Body of pancreas (tissue), 4 donors: ENCODE results near the gene SAMHD1. TPM values are rescaled to one million over a fixed set of nuclear protein-coding genes. Genes with fewer than 3 reads are reported as not detected.
"Not testable (repeated sequence)": the region's sequence is repeated elsewhere in the genome, so short reads cannot be mapped to it uniquely, and the experiment has no call there.

Experiments used
- ATAC-seq: fragments of 150-250 bp; one replicate; pipeline ENCODE4 v1.9.1; 2016
- DNase-seq, 4 donors: peaks; one replicate each; pipeline ENCODE4 v3.0.0-alpha.2; 2019
- H3K27ac ChIP-seq, 4 donors: fragments of 200-600 bp; sonication (generic); 1 replicate in 3 of 4; 2 replicates in 1 of 4; pipeline versions ENCODE4 v1.5.1 to v1.6.1; 2016 to 2019; ENCODE audit warnings: mild to moderate bottlenecking in 1 of 4, mixed read lengths in 1 of 4, moderate library complexity in 1 of 4
- H3K27me3 ChIP-seq, 2 donors: fragments of 200-600 bp; sonication (generic); one replicate each; pipeline ENCODE4 v1.6.0; 2016; ENCODE audit warnings: mild to moderate bottlenecking in 1 of 2
- H3K36me3 ChIP-seq, 2 donors: fragments of 200-600 bp; sonication (generic); replicated peaks in 1 of 2; 2 replicates each; pipeline ENCODE4 v1.5.1; 2016; ENCODE audit warnings: low read depth in 2 of 2; ENCODE audit not compliant: insufficient read depth in 1 of 2
- H3K4me1 ChIP-seq: fragments of 200-600 bp; sonication (generic); one replicate; pipeline ENCODE4 v1.6.0; 2016
- H3K4me3 ChIP-seq, 2 donors: fragments of 200-600 bp; sonication (generic); 1 replicate in 1 of 2; 2 replicates in 1 of 2; pipeline ENCODE4 v1.5.1; 2016 to 2019
- H3K9me3 ChIP-seq, 3 donors: fragments of 200-600 bp; sonication (generic); 1 replicate in 2 of 3; 2 replicates in 1 of 3; pipeline ENCODE4 v1.5.1; 2016
- CTCF ChIP-seq, 7 experiments: fragments of 450-650 bp in 4 of 7; fragments of 200-600 bp in 3 of 7; sonication (generic) in 3 of 7; IDR thresholded peaks; one replicate each; pipeline ENCODE4 v1.5.1; 2016 to 2019; ENCODE audit warnings: antibody characterized with exemption in 7 of 7
- POLR2A ChIP-seq, 3 donors: fragments of 450-650 bp; IDR thresholded peaks; one replicate each; pipeline ENCODE4 v1.6.1; 2016; ENCODE audit warnings: antibody characterized with exemption in 3 of 3, mild to moderate bottlenecking in 2 of 3
- WGBS, 2 donors: methylation state at CpG; one replicate each; pipeline ENCODE4 v1.1.5; 2017; 5-methylcytosine and 5-hydroxymethylcytosine counted together
- intact Hi-C: fragments of 100-400 bp; cut with DNase I; formaldehyde crosslinking; loops from one replicate; pipeline ENCODE4 v1.15.1; 2023
- total RNA-seq, 2 donors: library from RNA; depleted of rRNA; stranded (reverse); fragments of >200 nt; gene quantifications; one replicate each; pipeline ENCODE4 v1.1.0, GENCODE V29; 2016

SAMHD1 gene
- 100 to 1,000 TPM in 1 of 2 donors, 10 to 100 TPM in 1; 87.7 to 116 TPM for total RNA-seq

GRCh38 chr20:36951198-36951978, at the start of gene SAMHD1:
Gene SAMHD1, minus strand, starts transcription at chr20:36951708. Its CDS starts 65 bp downstream, at chr20:36951643.
- H3K27ac ChIP-seq = peak within 1 kb of the TSS; percentile 87 to 96 (median 90)
- peaks cover 79% of the 10 kb centered on the region for H3K4me1 ChIP-seq
- intact Hi-C loops = no loop called here
- peak in 4 of 7 experiments; percentile 38 to 56 (median 52) for TF ChIP-seq CTCF (IDR thresholded peaks at IDR 0.05)
- TF ChIP-seq POLR2A (IDR thresholded peaks at IDR 0.05) = peak; percentile 40 to 88 (median 87)
- DNase-seq (peak; percentile 96 to 99 (median 98)), ATAC-seq (peak; percentile 89)
- H3K9me3 ChIP-seq = no peaks in the 10 kb centered on the region
- no peaks in the 10 kb centered on the region for H3K36me3 ChIP-seq
- H3K27me3 ChIP-seq = no peaks in the 10 kb centered on the region
- WGBS, 2 donors = 0 to 1% methylated on average over 14 to 60 of the region's 66 CpGs
- H3K4me3 ChIP-seq = peak within 1 kb of the TSS; percentile 72 to 96

DNA sequence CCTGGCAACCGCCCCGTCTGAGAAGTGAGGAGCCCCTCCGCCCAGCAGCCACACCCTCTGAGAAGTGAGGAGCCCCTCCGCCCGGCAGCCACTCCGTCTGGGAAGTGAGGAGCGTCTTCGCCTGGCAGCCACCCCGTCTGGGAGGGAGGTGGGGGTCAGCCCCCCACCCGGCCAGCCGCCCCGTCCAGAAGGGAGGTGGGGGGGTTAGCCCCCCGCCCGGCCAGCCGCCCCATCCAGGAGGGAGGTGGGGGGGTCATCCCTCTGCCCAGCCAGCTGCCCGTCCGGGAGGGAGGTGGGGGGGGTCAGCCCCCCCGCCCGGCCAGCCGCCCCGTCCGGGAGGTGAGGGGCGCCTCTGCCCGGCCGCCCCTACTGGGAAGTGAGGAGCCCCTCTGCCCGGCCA, 48.7 kb upstream of the SAMHD1 start:
- WGBS, 2 donors = no CpG with 5 or more reads among the region's 26 CpGs
- H3K36me3 ChIP-seq, DNase-seq, H3K4me3 ChIP-seq, H3K27ac ChIP-seq, H3K4me1 ChIP-seq, H3K9me3 ChIP-seq, intact Hi-C loops, H3K27me3 ChIP-seq, ATAC-seq: not testable (repeated sequence)

DNA sequence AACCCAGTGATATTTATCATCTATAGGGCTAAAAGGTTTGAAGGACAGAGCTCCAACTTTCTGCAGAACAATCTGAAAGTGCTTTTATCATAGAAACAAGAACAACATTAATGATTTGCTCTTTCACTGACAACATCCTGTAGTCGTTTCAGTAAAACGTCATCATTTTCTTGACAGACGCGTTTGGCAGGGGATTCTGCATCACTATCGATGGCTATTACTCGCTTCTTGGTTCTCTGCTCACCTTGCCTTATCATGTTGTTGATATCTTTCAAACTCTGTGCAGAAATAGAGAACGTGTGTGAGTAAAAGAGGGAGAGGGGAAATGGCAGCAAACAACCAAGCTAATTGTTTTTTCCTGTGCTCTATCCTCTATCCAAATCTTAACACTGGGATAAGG, 47.1 kb upstream of the SAMHD1 start:
- H3K36me3 ChIP-seq = no peaks in the 10 kb centered on the region
- WGBS, 2 donors = 86 to 89% methylated on average over 7 of the region's 7 CpGs
- ATAC-seq (no peak), DNase-seq (no peak)
- H3K4me1 ChIP-seq = no peaks in the 10 kb centered on the region
- no peaks in the 10 kb centered on the region for H3K9me3 ChIP-seq
- no peak overlapping the region for H3K4me3 ChIP-seq
- intact Hi-C loops = no loop called here
- no peaks in the 10 kb centered on the region for H3K27me3 ChIP-seq
- no peak overlapping the region for H3K27ac ChIP-seq
- no peak for TF ChIP-seq CTCF (IDR thresholded peaks at IDR 0.05)
- TF ChIP-seq POLR2A (IDR thresholded peaks at IDR 0.05) = no peak

- Histone ChIP-seq H3K4me1 (no peaks in the 10 kb centered on the region), H3K4me3 (no peak overlapping the region), H3K9me3 (peaks cover 0 to 8% (median 0%) of the 10 kb centered on the region in 3 donors), H3K36me3 (no peaks in the 10 kb centered on the region), H3K27me3 (no peaks in the 10 kb centered on the region), H3K27ac (no peak overlapping the region)
- intact Hi-C loops = no loop called here
- WGBS, 2 donors = 69 to 71% methylated on average over 1 of the region's 1 CpG
- ATAC-seq (no peak), DNase-seq (no peak)
- TF ChIP-seq POLR2A (IDR thresholded peaks at IDR 0.05) = no peak
- no peak for TF ChIP-seq CTCF (IDR thresholded peaks at IDR 0.05)
Measured at GRCh38 chr20:36997121-36997520, 45.6 kb upstream of the SAMHD1 start.

DNA sequence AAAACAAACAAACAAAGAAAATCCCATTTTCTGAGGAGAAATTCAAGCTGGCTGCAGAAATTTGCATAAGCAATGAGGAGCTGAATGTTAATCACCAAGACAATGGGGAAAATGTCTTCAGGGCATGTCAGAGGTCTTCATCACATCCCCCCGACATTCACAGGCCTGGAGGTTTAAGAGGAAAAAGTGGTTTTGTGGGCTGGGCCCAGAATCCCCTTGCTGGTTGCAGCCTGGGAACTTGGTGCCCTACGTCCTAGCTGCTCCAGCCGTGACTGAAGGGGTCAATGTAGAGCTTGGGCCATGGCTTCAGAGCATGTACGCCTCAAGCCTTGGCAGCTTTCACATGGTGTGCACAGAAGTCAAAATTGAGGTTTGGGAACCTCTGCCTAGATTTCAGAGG, 42.7 kb upstream of the SAMHD1 start:
- ATAC-seq, H3K9me3 ChIP-seq, H3K4me1 ChIP-seq, intact Hi-C loops, H3K4me3 ChIP-seq, H3K27me3 ChIP-seq, H3K36me3 ChIP-seq, H3K27ac ChIP-seq, DNase-seq: not testable (repeated sequence)
- 96 to 100% methylated on average over 4 of the region's 4 CpGs for WGBS, 2 donors
